ENCODE measurements around the gene DCAF15. TPM values are rescaled to one million over a fixed set of nuclear protein-coding genes. Genes with fewer than 3 reads are reported as not detected.

The DCAF15 gene
- polyA plus RNA-seq, 3 donors: 2.8 to 116 (median 3.4) TPM

- H3K4me1 ChIP-seq (ENCODE audit: control insufficient read depth in 1 of 2, insufficient read depth in 2 of 2, low read length in 2 of 2): peaks cover 33 to 39% of the 10 kb centered on the region in 2 donors
- peaks cover 4 to 7% of the 10 kb centered on the region in 2 donors for H3K9me3 ChIP-seq (replicated peaks in 1 of 2; ENCODE audit: control insufficient read depth in 1 of 2, insufficient read depth in 1 of 2, low read length in 2 of 2)
- 97% methylated on average over 10 of the region's 13 CpGs for WGBS (ENCODE audit: insufficient coverage)
- H3K4me2 ChIP-seq (replicated peaks; ENCODE audit: extremely low read depth, low read length, poor library complexity, severe bottlenecking): no peak overlapping the region
- TF ChIP-seq CTCF (IDR thresholded peaks at IDR 0.05): no peak
- H3K27me3 ChIP-seq (ENCODE audit: control insufficient read depth in 2 of 2, insufficient read depth in 2 of 2, low read length in 2 of 2): no peaks in the 10 kb centered on the region
- no peak overlapping the region for H3K9ac ChIP-seq (ENCODE audit: insufficient read depth, low read length, poor library complexity, severe bottlenecking)
- intact Hi-C loops (cut with micrococcal nuclease): loop anchor here (5.0 kb wide), 2 partner anchors 34 to 116 kb away; partner anchors contain the start of gene PRKACA (in 1 of the 2)
- H3K36me3 Mint-ChIP-seq: peaks cover 23 to 49% of the 10 kb centered on the region in 2 donors
- H3K27me3 Mint-ChIP-seq (ENCODE audit: low read depth in 3 of 3): peaks cover 0 to 1% (median 0%) of the 10 kb centered on the region in 3 donors
- no peak overlapping the region for H3K4me3 ChIP-seq (replicated peaks in 1 of 3; ENCODE audit: low read depth in 2 of 3, low read length in 3 of 3)
- no peak overlapping the region for H2AFZ ChIP-seq (ENCODE audit: insufficient read depth, low read depth, low read length, poor library complexity, severe bottlenecking)
- H3K4me3 Mint-ChIP-seq: no peak overlapping the region
- H3K27ac ChIP-seq (ENCODE audit: low read depth in 1 of 2, low read length in 2 of 2): no peak overlapping the region
- H3K4me1 Mint-ChIP-seq: peaks cover 39% of the 10 kb centered on the region
- peaks cover 0 to 10% (median 4%) of the 10 kb centered on the region in 7 donors for H3K9me3 Mint-ChIP-seq
- H3K27ac Mint-ChIP-seq: peak overlapping the region in 4 of 7 donors; percentile 18 to 83 (median 62)
- peaks cover 83% of the 10 kb centered on the region for H3K79me2 ChIP-seq (ENCODE audit: insufficient read depth, low read length)
- DNase-seq: no peak
- H4K20me1 ChIP-seq (ENCODE audit: insufficient read depth, low read length): peaks cover 7% of the 10 kb centered on the region
- H3K36me3 ChIP-seq (replicated peaks in 1 of 2; ENCODE audit: control insufficient read depth in 1 of 2, insufficient read depth in 2 of 2, low read length in 2 of 2): peaks cover 14 to 47% of the 10 kb centered on the region in 2 donors
These were observed 48.5 kb downstream of the DCAF15 start for GRCh38 chr19:14000691-14001375.

- H2AFZ ChIP-seq (ENCODE audit: insufficient read depth, low read depth, low read length, poor library complexity, severe bottlenecking): peak overlapping the region; percentile 21
- no peak overlapping the region for H3K9ac ChIP-seq (ENCODE audit: insufficient read depth, low read length, poor library complexity, severe bottlenecking)
- TF ChIP-seq CTCF (IDR thresholded peaks at IDR 0.05): no peak
- H3K79me2 ChIP-seq (ENCODE audit: insufficient read depth, low read length): peaks cover 69% of the 10 kb centered on the region
- H4K20me1 ChIP-seq (ENCODE audit: insufficient read depth, low read length): no peaks in the 10 kb centered on the region
- Mint-ChIP-seq H3K4me3 (peak overlapping the region in 1 of 2 donors; percentile 24), H3K27ac (peak overlapping the region; percentile 38 to 100 (median 84)), H3K27me3 (ENCODE audit: low read depth in 3 of 3) (peaks cover 0 to 4% (median 0%) of the 10 kb centered on the region in 3 donors), H3K4me1 (peaks cover 42% of the 10 kb centered on the region), H3K9me3 (peaks cover 0 to 10% (median 4%) of the 10 kb centered on the region in 7 donors), H3K36me3 (peaks cover 16 to 39% of the 10 kb centered on the region in 2 donors)
- H3K4me3 ChIP-seq (replicated peaks in 1 of 3; ENCODE audit: low read depth in 2 of 3, low read length in 3 of 3): peak overlapping the region in 1 of 3 experiments; percentile 9
- peaks cover 4 to 7% of the 10 kb centered on the region in 2 donors for H3K9me3 ChIP-seq (replicated peaks in 1 of 2; ENCODE audit: control insufficient read depth in 1 of 2, insufficient read depth in 1 of 2, low read length in 2 of 2)
- H3K4me2 ChIP-seq (replicated peaks; ENCODE audit: extremely low read depth, low read length, poor library complexity, severe bottlenecking): peak overlapping the region; percentile 19
- WGBS (ENCODE audit: insufficient coverage): 0% methylated on average over 1 of the region's 13 CpGs
- H3K27ac ChIP-seq (ENCODE audit: low read depth in 1 of 2, low read length in 2 of 2): peak overlapping the region; percentile 7 to 98
- H3K27me3 ChIP-seq (ENCODE audit: control insufficient read depth in 2 of 2, insufficient read depth in 2 of 2, low read length in 2 of 2): no peaks in the 10 kb centered on the region
- no peak for DNase-seq
- peaks cover 7 to 30% of the 10 kb centered on the region in 2 donors for H3K36me3 ChIP-seq (replicated peaks in 1 of 2; ENCODE audit: control insufficient read depth in 1 of 2, insufficient read depth in 2 of 2, low read length in 2 of 2)
- H3K4me1 ChIP-seq (ENCODE audit: control insufficient read depth in 1 of 2, insufficient read depth in 2 of 2, low read length in 2 of 2): peaks cover 38 to 45% of the 10 kb centered on the region in 2 donors
- intact Hi-C loops (cut with micrococcal nuclease): loop anchor here (5.0 kb wide), 2 partner anchors 35 to 115 kb away; partner anchors contain the start of gene PRKACA (in 1 of the 2)
These were observed 50.4 kb downstream of the DCAF15 start for GRCh38 chr19:14002571-14003250.
